ENCODE results near the gene HOXD10.

Gene HOXD10

DNA sequence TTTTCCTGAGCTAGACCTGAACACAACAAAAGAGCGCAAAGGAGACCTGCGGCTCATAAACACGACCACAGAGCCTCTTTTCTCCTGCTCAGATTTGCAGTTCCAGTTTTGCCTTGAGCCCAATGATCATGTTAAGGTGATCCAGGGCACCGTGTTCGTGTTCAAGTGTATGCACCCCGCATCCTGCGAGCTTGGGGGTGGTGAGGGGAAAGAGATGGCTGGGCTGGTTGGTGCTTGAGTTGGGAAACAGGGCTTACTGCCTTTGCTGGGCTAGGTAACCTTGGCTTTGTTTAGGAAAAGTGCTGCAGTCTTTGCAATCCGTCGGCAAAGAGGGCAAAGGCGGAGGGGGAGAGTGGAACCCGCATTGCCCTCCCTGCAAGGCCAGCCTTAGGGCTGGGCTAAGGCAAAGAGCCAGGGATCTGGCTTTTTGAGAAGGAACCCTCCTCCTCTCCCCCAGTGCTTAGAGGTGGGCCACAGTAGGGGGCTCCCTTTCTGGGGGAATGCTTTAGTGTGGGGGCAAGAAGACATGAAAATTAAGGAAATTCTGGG is 1.3 kb downstream of the HOXD10 start:
- Histone ChIP-seq H3K4me3 (peak overlapping the region; percentile 7 to 24 (median 15)), H3K27ac (peak overlapping the region in 6 of 21 experiments; percentile 1 to 71 (median 54))

DNA sequence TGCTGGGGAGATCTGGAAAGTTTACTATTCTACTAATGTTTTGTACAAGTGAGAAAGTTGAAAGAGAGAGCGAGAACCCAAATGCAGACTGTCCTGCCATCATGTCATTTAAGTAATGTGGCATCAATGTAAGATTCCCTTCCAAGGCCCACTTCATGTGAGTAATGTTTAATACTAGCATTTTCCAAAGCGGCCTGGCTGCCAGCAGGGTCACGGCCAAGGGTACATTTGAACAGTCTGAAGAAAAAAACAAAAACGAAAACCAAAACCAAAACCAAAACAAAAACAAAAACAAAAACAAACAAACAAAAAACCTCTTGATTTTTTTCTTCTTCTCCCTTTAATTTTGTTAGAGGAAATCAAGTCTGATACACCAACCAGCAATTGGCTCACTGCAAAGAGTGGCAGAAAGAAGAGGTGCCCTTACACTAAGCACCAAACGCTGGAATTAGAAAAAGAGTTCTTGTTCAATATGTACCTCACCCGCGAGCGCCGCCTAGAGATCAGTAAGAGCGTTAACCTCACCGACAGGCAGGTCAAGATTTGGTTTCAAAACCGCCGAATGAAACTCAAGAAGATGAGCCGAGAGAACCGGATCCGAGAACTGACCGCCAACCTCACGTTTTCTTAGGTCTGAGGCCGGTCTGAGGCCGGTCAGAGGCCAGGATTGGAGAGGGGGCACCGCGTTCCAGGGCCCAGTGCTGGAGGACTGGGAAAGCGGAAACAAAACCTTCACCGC is 2.2 kb downstream of the HOXD10 start:
- peak overlapping the region in 2 of 7 experiments; percentile 15 to 24 for H3K4me3 ChIP-seq
- H3K27ac ChIP-seq, result peak overlapping the region in 3 of 21 experiments; percentile 54 to 71 (median 55)

- Histone ChIP-seq H3K27ac (peak overlapping the region in 9 of 21 experiments; percentile 3 to 91 (median 76)), H3K4me3 (peak overlapping the region in 2 of 7 experiments; percentile 1 to 50)
These were observed 4.0 kb downstream of the HOXD10 start for GRCh38 chr2:176120364-176121189.

DNA sequence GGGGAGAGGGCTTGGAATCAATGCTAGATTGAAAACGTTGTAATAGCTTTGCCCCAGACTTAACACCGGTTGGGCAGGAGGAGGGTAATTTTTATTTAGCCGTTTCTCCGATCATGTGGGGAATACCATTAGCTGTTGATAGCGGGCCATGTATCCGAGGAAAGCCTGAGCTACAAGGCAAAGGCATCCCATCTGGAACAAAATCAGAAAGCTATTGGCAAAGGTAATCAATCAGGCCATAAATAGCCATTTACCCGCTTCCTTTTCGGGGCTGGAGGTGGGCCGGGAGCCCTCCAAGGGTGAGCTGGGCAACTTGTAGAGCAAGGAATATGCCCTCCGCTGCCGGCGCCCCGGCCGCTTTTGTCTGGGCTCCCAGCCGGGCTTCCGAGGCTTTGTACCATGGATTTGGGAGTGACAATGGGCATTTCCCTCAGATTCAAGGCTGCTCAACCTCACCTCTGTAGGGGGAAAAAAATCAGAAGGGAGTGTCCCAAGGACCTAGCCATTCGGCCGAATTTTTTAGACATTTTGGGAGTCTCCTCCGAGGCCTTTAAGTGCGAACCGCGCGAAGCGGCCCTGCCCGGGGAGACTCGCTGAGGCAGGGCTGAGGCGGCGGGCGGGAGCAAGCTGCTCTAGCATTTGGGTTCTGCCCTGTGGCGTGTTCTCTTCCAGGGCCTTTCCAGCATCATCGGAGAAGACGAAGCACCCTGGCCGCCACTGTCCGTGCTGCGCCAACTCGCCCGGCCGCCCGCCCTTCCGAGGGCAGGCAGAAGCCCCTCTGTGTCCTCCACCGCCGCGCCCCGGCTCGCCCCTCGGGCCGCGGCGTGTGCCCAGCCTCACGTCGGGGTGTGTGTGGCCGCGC is 4.8 kb downstream of the HOXD10 start:
- Histone ChIP-seq H3K4me3 (peak overlapping the region; percentile 26 to 62 (median 41)), H3K27ac (peak overlapping the region in 17 of 21 experiments; percentile 2 to 91 (median 75))

- H3K4me3 ChIP-seq, result peak overlapping the region; percentile 26 to 62 (median 41)
These were observed 5.6 kb downstream of the HOXD10 start for GRCh38 chr2:176122052-176122682.

DNA sequence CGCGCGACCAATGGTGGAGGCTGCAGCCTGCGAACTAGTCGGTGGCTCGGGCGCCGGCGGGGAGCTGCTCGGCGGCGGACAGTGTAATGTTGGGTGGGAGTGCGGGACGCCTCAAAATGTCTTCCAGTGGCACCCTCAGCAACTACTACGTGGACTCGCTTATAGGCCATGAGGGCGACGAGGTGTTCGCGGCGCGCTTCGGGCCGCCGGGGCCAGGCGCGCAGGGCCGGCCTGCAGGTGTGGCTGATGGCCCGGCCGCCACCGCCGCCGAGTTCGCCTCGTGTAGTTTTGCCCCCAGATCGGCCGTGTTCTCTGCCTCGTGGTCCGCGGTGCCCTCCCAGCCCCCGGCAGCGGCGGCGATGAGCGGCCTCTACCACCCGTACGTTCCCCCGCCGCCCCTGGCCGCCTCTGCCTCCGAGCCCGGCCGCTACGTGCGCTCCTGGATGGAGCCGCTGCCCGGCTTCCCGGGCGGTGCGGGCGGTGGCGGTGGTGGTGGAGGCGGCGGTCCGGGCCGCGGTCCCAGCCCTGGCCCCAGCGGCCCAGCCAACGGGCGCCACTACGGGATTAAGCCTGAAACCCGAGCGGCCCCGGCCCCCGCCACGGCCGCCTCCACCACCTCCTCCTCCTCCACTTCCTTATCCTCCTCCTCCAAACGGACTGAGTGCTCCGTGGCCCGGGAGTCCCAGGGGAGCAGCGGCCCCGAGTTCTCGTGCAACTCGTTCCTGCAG is 6.3 kb downstream of the HOXD10 start, which contains the start of gene HOXD9:
Gene HOXD9, plus strand, starts transcription at position 37 of the 728 bp plus-strand sequence. Its CDS starts 50 bp downstream, at position 87.
- H3K27ac ChIP-seq, result peak within 1 kb of the TSS in 19 of 21 experiments; percentile 19 to 91 (median 75)

More at GRCh38 chr2:176122052-176122682, 5.6 kb downstream of the HOXD10 start:
- H3K27ac ChIP-seq, result peak overlapping the region in 18 of 21 experiments; percentile 19 to 91 (median 74)

DNA sequence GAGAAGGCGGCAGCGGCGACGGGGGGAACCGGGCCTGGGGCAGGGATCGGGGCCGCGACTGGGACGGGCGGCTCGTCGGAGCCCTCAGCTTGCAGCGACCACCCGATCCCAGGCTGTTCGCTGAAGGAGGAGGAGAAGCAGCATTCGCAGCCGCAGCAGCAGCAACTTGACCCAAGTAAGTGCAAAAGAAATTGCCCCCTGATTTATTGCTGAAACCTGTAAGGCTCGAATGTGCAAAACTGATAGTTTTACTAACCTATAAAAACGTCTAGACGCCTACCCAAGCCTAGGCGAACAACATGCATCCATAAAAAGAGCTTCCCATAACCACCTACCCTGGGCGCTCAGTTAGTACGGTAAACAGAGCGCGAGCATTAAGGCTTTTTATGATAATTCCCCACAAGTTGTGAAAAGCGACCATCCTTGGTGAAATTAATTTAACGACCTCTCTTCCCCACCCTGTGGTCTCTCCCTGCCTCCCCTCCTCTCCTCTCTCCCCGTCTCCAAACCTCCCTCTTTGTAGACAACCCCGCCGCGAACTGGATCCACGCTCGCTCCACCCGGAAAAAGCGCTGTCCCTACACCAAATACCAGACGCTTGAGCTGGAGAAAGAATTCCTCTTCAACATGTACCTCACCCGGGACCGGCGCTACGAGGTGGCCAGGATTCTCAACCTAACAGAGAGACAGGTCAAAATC is 7.0 kb downstream of the HOXD10 start:
- Histone ChIP-seq H3K27ac (peak overlapping the region in 17 of 21 experiments; percentile 19 to 91 (median 76)), H3K4me3 (peak overlapping the region; percentile 26 to 62 (median 41))

More for the DNA sequence above, 6.3 kb downstream of the HOXD10 start, which contains the start of gene HOXD9:
- peak within 1 kb of the TSS; percentile 26 to 62 (median 41) for H3K4me3 ChIP-seq

- Histone ChIP-seq H3K4me3 (peak overlapping the region in 5 of 7 experiments; percentile 32 to 62 (median 48)), H3K27ac (peak overlapping the region in 13 of 21 experiments; percentile 6 to 91 (median 63))
These were observed 7.8 kb downstream of the HOXD10 start for GRCh38 chr2:176124110-176124946.

DNA sequence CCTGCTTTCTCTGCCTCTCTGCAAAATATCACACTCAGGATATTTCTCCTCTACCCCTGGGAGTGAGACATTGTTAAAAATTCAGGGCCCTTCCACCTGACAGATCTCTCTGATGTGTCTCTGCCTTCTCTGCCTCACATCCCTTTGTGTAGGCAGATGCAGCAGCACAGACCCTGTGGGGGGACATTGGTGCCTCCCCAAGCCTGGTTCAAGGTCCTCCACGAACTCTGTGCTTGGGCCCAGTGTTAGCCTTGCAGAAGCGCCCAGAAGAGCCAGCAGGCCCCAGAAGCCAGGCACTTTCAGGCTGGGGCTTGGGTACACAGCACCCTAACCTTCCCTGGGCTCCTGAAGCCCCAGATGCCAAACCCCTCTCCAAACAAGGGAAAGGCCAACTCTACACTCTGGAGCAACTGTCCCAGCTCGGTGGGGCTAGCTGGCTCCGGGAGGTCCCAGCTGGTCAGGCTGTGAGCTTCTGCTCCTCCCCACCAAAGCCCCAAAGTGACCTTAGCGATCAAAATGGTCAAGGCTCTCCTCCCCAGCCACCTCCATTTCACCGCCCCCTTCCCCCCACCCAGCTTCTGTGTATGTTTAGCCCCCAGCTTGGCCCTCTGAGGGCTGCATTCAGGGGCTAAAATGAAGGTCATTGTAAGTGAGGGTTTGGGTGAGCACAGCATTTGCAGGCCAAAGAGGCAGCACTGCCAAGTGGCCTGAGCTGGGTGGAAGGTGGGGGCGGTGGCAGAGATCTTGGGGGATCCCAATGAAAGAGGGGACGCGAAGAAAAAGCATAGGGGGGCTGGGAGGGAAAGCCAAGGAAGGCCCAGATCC is 8.6 kb downstream of the HOXD10 start:
- peak overlapping the region in 10 of 21 experiments; percentile 6 to 91 (median 65) for H3K27ac ChIP-seq
- no peak overlapping the region for H3K4me3 ChIP-seq

DNA sequence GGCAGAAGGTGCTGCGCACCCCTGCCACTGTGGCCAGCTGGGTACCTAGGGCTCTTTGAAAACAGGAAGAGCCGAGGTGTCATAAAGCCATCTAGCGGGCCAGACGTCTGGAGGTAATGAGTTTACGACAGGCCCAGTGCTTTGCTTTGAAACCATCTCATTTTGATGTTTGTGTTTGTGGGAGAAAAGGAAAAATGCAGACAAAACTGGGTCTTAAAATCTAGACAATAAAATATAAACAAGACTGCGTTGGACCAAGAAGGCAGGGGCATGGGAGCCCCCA is 9.1 kb downstream of the HOXD10 start:
- H3K4me3 ChIP-seq, result no peak overlapping the region
- peak overlapping the region in 6 of 21 experiments; percentile 6 to 91 (median 70) for H3K27ac ChIP-seq

DNA sequence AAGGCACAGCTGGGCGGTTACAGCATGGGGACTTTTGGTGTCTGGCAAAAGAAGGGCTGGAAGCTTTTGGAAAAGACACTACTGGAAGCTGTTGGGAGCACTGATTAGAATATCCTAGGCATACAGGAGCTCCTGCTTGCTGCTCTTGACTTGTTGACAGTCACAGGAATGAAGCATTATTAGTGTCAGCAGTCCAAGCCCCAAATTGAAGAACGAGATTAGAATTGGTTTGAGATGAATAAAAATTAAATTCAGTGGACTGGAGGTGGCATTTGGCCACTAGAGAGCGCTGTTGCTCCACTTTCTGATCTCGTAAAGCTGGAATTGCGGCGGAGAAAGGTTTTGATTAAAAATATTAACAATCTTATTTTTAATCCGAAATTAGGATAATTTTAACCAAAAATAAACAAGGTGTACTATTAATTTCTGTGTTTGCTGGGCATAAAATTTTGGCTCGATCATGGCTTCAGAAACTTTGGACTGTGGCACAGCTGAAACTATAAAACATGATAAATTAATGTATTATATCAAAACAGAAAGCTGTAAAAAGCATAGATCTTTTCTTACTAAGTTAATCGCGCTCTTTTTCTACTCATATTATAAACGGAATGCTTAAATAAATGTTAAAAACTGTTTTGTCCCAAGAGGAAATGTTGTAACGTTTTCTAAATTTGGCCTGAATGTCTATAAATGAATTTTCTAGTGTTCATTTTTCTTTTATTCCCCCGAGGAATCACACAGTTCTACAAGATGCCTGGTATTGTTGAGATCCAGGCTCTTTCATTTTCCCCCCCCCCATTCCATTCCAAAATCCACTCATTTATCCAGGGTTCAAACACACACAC is 10.6 kb downstream of the HOXD10 start:
- peak overlapping the region in 5 of 21 experiments; percentile 0 to 95 (median 94) for H3K27ac ChIP-seq
- H3K4me3 ChIP-seq, result no peak overlapping the region

GRCh38 chr2:176127774-176128072 is 11.1 kb downstream of the HOXD10 start:
- peak overlapping the region in 3 of 7 experiments; percentile 2 to 55 (median 44) for H3K4me3 ChIP-seq
- H3K27ac ChIP-seq, result peak overlapping the region in 10 of 21 experiments; percentile 79 to 95 (median 86)

- peak overlapping the region in 6 of 7 experiments; percentile 23 to 55 (median 47) for H3K4me3 ChIP-seq
- H3K27ac ChIP-seq, result peak overlapping the region in 19 of 21 experiments; percentile 24 to 95 (median 86)
These were observed 11.8 kb downstream of the HOXD10 start for GRCh38 chr2:176128172-176128981.

Measured in skin epidermis (tissue), 12 donors.